Nephron progenitor cell (in vitro differentiated cells): ENCODE data around the gene PIMREG.
A peak's percentile ranks its signal among the peaks of the same experiment; 100 is the strongest.

Experiments used
- DNase-seq: peaks from one replicate; pipeline ENCODE4 v3.0.0; 2021
- H3K27ac Mint-ChIP-seq: 2 replicates; pipeline ENCODE4 v1.8.0; 2021; ENCODE audit warnings: mild to moderate bottlenecking, moderate library complexity, mixed read lengths
- H3K27me3 Mint-ChIP-seq: 2 replicates; pipeline ENCODE4 v1.8.0; 2021; ENCODE audit warnings: mild to moderate bottlenecking, low read depth, mixed read lengths; ENCODE audit not compliant: poor library complexity
- H3K36me3 Mint-ChIP-seq: 2 replicates; pipeline ENCODE4 v1.8.0; 2021; ENCODE audit warnings: low read depth, mixed read lengths
- H3K4me1 Mint-ChIP-seq: 2 replicates; pipeline ENCODE4 v1.8.0; 2021; ENCODE audit warnings: mixed read lengths
- H3K4me3 Mint-ChIP-seq: 2 replicates; pipeline ENCODE4 v1.8.0; 2021; ENCODE audit warnings: mild to moderate bottlenecking, moderate library complexity, mixed read lengths
- H3K9me3 Mint-ChIP-seq: 2 replicates; pipeline ENCODE4 v1.8.0; 2021; ENCODE audit warnings: mild to moderate bottlenecking, moderate library complexity, mixed read lengths
- TF ChIP-seq, protein P1 (sequence below): fragments of 200-600 bp; sonication (generic); IDR thresholded peaks from 2 replicates; pipeline ENCODE4 v1.5.0; 2021; ENCODE audit warnings: antibody characterized with exemption

The PIMREG gene

DNA sequence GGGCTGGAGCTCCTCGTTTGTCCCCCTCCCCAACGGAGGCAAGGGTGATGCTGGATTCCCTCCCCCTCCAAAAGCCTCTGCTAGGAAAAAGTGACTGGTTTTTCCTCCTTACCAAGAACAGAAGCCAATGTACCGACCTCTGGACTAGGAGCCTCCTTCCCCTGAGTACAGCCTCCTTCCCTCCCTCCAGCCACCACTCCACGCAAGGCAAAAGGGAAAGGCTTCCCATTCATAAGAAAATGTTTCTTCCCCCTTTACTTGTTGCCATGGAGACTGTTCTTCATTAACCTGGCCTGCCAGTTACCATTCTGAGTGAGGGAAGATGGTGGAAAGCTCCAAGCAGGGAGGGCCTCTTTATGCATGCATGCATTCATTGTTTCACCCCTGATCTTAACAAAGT is 4.3 kb upstream of the PIMREG start:
- no peak overlapping the region for H3K27ac Mint-ChIP-seq
- peaks cover 14% of the 10 kb centered on the region for H3K9me3 Mint-ChIP-seq
- H3K4me1 Mint-ChIP-seq, result peaks cover 39% of the 10 kb centered on the region
- H3K36me3 Mint-ChIP-seq, result peaks cover 5% of the 10 kb centered on the region
- peaks cover 40% of the 10 kb centered on the region for H3K27me3 Mint-ChIP-seq
- TF ChIP-seq, protein P1, sequence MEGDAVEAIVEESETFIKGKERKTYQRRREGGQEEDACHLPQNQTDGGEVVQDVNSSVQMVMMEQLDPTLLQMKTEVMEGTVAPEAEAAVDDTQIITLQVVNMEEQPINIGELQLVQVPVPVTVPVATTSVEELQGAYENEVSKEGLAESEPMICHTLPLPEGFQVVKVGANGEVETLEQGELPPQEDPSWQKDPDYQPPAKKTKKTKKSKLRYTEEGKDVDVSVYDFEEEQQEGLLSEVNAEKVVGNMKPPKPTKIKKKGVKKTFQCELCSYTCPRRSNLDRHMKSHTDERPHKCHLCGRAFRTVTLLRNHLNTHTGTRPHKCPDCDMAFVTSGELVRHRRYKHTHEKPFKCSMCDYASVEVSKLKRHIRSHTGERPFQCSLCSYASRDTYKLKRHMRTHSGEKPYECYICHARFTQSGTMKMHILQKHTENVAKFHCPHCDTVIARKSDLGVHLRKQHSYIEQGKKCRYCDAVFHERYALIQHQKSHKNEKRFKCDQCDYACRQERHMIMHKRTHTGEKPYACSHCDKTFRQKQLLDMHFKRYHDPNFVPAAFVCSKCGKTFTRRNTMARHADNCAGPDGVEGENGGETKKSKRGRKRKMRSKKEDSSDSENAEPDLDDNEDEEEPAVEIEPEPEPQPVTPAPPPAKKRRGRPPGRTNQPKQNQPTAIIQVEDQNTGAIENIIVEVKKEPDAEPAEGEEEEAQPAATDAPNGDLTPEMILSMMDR, result no peak
- no peak for DNase-seq
- no peak overlapping the region for H3K4me3 Mint-ChIP-seq

DNA sequence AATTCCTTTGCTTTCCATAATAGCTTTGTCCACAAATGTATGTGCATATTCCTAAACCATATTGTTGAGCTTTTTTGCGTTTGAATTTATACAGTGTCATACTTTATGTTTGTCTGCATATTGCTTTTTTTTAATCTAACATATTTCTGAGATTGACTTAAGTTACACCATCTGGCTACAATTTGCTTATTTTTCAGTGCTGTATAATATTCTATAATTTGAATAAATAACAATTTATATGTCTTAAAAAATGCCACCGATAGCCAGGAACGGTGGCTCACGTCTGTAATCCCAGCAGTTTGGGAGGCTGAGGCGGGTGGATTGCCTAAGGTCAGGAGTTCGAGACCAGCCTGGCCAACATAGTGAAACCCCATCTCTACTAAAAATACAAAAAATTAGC is 1.5 kb upstream of the PIMREG start:
- H3K4me3 Mint-ChIP-seq, result peak overlapping the region; percentile 81
- H3K36me3 Mint-ChIP-seq, result peaks cover 20% of the 10 kb centered on the region
- DNase-seq, result no peak
- peaks cover 21% of the 10 kb centered on the region for H3K27me3 Mint-ChIP-seq
- H3K9me3 Mint-ChIP-seq, result peaks cover 14% of the 10 kb centered on the region
- TF ChIP-seq, protein P1, result no peak
- no peak overlapping the region for H3K27ac Mint-ChIP-seq
- peaks cover 56% of the 10 kb centered on the region for H3K4me1 Mint-ChIP-seq

DNA sequence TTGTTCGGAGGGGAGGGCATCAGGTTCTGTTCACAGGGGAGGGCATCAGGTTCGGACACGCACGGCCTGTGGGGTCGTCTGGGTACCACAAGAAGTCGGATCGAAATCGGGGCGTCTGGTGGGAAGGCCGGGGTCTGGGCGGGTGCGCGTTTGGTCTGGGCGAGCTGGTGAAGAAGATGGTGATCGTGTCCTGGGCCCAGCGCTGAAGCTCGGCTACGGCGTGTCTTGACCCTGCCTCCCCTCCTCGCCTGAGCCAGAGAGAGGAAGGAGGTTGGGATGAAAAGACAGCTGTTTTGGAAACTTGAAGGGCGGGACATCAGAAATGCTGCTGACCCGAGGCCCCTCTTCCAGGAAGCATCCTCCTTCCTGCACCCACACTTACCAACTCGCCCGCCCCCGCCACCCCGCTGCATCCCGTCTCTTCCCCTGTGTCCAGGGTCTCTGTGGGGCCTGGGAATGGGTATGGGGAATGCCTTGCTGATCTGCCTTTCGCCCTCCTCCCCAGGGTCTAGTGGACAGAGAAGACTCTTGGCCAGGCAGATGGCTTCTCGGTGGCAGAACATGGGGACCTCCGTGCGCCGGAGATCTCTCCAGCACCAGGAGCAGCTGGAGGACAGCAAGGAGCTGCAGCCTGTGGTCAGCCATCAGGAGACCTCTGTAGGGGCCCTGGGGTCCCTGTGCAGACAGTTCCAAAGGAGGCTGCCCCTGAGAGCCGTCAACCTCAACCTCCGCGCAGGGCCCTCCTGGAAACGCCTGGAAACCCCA is 498 bp downstream of the PIMREG start:
- peak overlapping the region; percentile 25 for H3K27ac Mint-ChIP-seq
- H3K36me3 Mint-ChIP-seq, result peaks cover 35% of the 10 kb centered on the region
- H3K9me3 Mint-ChIP-seq, result peaks cover 14% of the 10 kb centered on the region
- TF ChIP-seq, protein P1, result no peak
- peak overlapping the region; percentile 96 for H3K4me3 Mint-ChIP-seq
- peaks cover 14% of the 10 kb centered on the region for H3K27me3 Mint-ChIP-seq
- H3K4me1 Mint-ChIP-seq, result peaks cover 68% of the 10 kb centered on the region
- DNase-seq, result no peak

DNA sequence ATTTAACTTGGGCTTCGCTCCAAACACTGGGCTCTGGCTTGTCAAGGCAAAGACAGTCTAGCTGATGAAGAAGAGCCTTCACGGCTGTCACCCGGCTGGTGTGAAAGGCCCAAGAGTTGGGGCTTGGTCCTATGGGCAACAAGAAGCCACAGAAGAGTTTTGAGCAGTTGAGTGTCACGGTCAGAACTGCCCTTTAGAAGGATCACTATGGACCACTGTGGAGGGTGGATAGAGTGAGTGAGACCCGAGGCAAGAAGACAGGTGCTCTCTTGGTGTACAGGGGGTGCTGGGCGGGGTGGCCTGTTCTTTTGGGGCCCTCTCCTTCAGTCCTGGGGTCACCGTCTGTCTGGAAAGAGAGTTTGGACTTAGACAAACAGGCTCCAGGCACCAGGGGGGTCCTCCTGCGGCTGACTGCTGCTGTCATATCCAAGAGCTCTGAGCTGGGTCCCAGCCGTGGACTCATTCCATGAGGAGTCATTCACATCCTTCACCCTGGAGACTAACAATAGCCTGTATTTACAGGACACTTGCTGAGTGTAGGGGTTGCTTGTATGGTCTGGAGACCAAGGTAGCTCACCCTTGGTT is 2.4 kb downstream of the PIMREG start:
- TF ChIP-seq, protein P1, result no peak
- Mint-ChIP-seq H3K27me3 (peaks cover 6% of the 10 kb centered on the region), H3K4me3 (no peak overlapping the region), H3K4me1 (peaks cover 69% of the 10 kb centered on the region), H3K36me3 (peaks cover 40% of the 10 kb centered on the region), H3K27ac (no peak overlapping the region), H3K9me3 (peaks cover 8% of the 10 kb centered on the region)
- DNase-seq, result no peak

DNA sequence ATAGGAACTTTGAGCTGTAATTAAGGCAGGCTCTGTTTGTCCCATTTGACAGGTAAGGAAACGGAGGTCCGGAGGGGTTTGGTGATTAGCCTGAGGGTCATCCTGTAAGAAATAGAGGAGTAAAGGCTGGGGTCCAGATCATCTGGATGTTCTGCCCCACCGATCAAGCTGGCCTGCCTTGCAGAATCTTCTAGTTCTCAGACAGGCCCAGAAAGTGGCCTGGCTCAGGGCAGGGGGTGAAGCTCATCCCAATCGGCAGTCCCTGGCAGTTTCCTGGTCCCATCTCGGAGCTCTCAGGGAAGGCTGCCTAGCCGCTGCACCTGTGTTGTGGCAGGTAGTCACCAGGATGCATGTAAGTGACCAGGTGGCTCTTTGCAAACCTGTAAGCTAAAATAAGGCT is 4.2 kb downstream of the PIMREG start:
- DNase-seq, result no peak
- no peak overlapping the region for H3K4me3 Mint-ChIP-seq
- peaks cover 40% of the 10 kb centered on the region for H3K36me3 Mint-ChIP-seq
- no peak overlapping the region for H3K27ac Mint-ChIP-seq
- no peaks in the 10 kb centered on the region for H3K9me3 Mint-ChIP-seq
- peaks cover 8% of the 10 kb centered on the region for H3K27me3 Mint-ChIP-seq
- peaks cover 84% of the 10 kb centered on the region for H3K4me1 Mint-ChIP-seq
- TF ChIP-seq, protein P1, result no peak

DNA sequence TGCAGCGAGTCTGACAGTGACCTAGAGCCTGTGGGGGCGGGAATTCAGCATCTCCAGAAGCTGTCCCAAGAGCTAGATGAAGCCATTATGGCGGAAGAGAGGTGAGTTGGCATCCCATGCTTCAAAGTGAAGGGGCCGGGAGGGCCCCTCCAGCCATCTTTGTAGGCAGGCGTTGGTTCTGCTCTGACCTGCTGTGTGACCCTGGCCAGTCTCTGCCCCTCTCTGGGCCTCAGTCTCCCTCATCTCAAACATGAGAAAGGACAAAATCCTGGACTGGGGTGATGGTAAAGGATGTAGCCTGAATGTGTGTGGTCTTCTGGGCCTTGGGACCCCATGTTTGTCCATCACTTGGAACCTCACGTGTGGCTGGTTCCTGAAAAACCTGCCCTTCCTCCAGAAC is 5.1 kb downstream of the PIMREG start:
- no peak for DNase-seq
- Mint-ChIP-seq H3K4me3 (no peak overlapping the region), H3K9me3 (no peaks in the 10 kb centered on the region), H3K27ac (no peak overlapping the region), H3K27me3 (peaks cover 11% of the 10 kb centered on the region), H3K36me3 (peaks cover 38% of the 10 kb centered on the region), H3K4me1 (peaks cover 87% of the 10 kb centered on the region)
- TF ChIP-seq, protein P1, result no peak
